ENCODE data around the gene PMF1. TPM values are rescaled to one million over a fixed set of nuclear protein-coding genes. Genes with fewer than 3 reads are reported as not detected.

Gene PMF1
- total RNA-seq, 1 experiment from 2014 or later, result 50.2 TPM

GRCh38 chr1:156232201-156232894 is 19.5 kb downstream of the PMF1 start:
- Histone ChIP-seq H2AFZ (no peak overlapping the region), H3K79me2 (ENCODE audit: low read depth) (no peaks in the 10 kb centered on the region), H3K4me1 (replicated peaks; ENCODE audit: insufficient read depth) (no peaks in the 10 kb centered on the region), H3K4me3 (no peak overlapping the region), H3K27ac (no peak overlapping the region), H3K27me3 (ENCODE audit: insufficient read depth, low read depth) (no peaks in the 10 kb centered on the region), H3F3A (ENCODE audit: insufficient read depth, low read depth) (no peaks in the 10 kb centered on the region), H3K9me2 (ENCODE audit: insufficient read depth) (no peaks in the 10 kb centered on the region), H3K4me2 (no peak overlapping the region), H3K36me3 (ENCODE audit: low read depth) (no peaks in the 10 kb centered on the region; the same call in 1 of the 2 replicates), H3K9me3 (ENCODE audit: insufficient read depth, low read depth) (no peaks in the 10 kb centered on the region), H4K20me1 (ENCODE audit: insufficient read depth) (no peaks in the 10 kb centered on the region)
- no TSS peak for BruUV-seq (replicated peaks)
- intact Hi-C loops (cut with micrococcal nuclease; ENCODE audit: unreplicated experiment), result no loop called here
- TF ChIP-seq CTCF (conservative IDR thresholded peaks at IDR 0.05) (no peak), EZH2 (IDR thresholded peaks at IDR 0.05; ENCODE audit: low read depth) (no peak)
- no peak for DNase-seq
- ChIA-PET CTCF (interaction anchor here (0.6 kb wide), 2 partner anchors 63 to 173 kb away, joined by 3 to 7 read pairs; no protein-coding TSS in a partner anchor), POLR2A (ENCODE audit: unreplicated experiment) (no interaction called here)

- no peak for TF ChIP-seq EZH2 (IDR thresholded peaks at IDR 0.05; ENCODE audit: low read depth)
- POLR2A ChIA-PET (ENCODE audit: unreplicated experiment), result interaction anchor here (0.6 to 0.9 kb wide), 2 partner anchors 88 to 115 kb away, joined by 4 read pairs; no protein-coding TSS in a partner anchor
- Histone ChIP-seq H3K4me3 (no peak overlapping the region), H4K20me1 (ENCODE audit: insufficient read depth) (no peaks in the 10 kb centered on the region), H3K79me2 (ENCODE audit: low read depth) (no peaks in the 10 kb centered on the region), H3K4me1 (replicated peaks; ENCODE audit: insufficient read depth) (no peaks in the 10 kb centered on the region), H3K27ac (no peak overlapping the region), H2AFZ (no peak overlapping the region), H3F3A (ENCODE audit: insufficient read depth, low read depth) (no peaks in the 10 kb centered on the region), H3K4me2 (no peak overlapping the region), H3K36me3 (ENCODE audit: low read depth) (no peaks in the 10 kb centered on the region; the same call in 1 of the 2 replicates), H3K9me2 (ENCODE audit: insufficient read depth) (no peaks in the 10 kb centered on the region), H3K9me3 (ENCODE audit: insufficient read depth, low read depth) (no peaks in the 10 kb centered on the region), H3K27me3 (ENCODE audit: insufficient read depth, low read depth) (no peaks in the 10 kb centered on the region)
- intact Hi-C loops (cut with micrococcal nuclease; ENCODE audit: unreplicated experiment), result no loop called here
- DNase-seq, result no peak
- no TSS peak for BruUV-seq (replicated peaks)
- CTCF ChIA-PET, result interaction anchor here (0.6 to 1.3 kb wide), 3 partner anchors 62 to 135 kb away, joined by 3 to 14 read pairs (median 9); no protein-coding TSS in a partner anchor
These were observed 20.8 kb downstream of the PMF1 start for GRCh38 chr1:156233426-156234127.

- intact Hi-C loops (cut with micrococcal nuclease; ENCODE audit: unreplicated experiment), result no loop called here
- H2AFZ ChIP-seq, result no peak overlapping the region
- no peak overlapping the region for H3K27ac ChIP-seq
- H3K27me3 ChIP-seq (ENCODE audit: insufficient read depth, low read depth), result no peaks in the 10 kb centered on the region
- no peaks in the 10 kb centered on the region for H4K20me1 ChIP-seq (ENCODE audit: insufficient read depth)
- CTCF ChIA-PET, result no interaction called here
- no peak overlapping the region for H3K4me3 ChIP-seq
- H3K9me2 ChIP-seq (ENCODE audit: insufficient read depth), result no peaks in the 10 kb centered on the region
- no peak for TF ChIP-seq EZH2 (IDR thresholded peaks at IDR 0.05; ENCODE audit: low read depth)
- no peak for TF ChIP-seq CTCF (conservative IDR thresholded peaks at IDR 0.05)
- no peaks in the 10 kb centered on the region; the same call in 1 of the 2 replicates for H3K36me3 ChIP-seq (ENCODE audit: low read depth)
- no peaks in the 10 kb centered on the region for H3K4me1 ChIP-seq (replicated peaks; ENCODE audit: insufficient read depth)
- POLR2A ChIA-PET (ENCODE audit: unreplicated experiment), result no interaction called here
- H3K4me2 ChIP-seq, result no peak overlapping the region
- H3K9me3 ChIP-seq (ENCODE audit: insufficient read depth, low read depth), result no peaks in the 10 kb centered on the region
- BruUV-seq (replicated peaks), result no TSS peak
- no peaks in the 10 kb centered on the region for H3K79me2 ChIP-seq (ENCODE audit: low read depth)
- no peaks in the 10 kb centered on the region for H3F3A ChIP-seq (ENCODE audit: insufficient read depth, low read depth)
- DNase-seq, result no peak
These were observed 23.4 kb downstream of the PMF1 start for GRCh38 chr1:156236164-156236563.
